ENCODE data around the gene PRKCQ. TPM values are rescaled to one million over a fixed set of nuclear protein-coding genes. Genes with fewer than 3 reads are reported as not detected.

Gene PRKCQ
- total RNA-seq, 1 experiment from 2014 or later = 0.73 TPM

DNA sequence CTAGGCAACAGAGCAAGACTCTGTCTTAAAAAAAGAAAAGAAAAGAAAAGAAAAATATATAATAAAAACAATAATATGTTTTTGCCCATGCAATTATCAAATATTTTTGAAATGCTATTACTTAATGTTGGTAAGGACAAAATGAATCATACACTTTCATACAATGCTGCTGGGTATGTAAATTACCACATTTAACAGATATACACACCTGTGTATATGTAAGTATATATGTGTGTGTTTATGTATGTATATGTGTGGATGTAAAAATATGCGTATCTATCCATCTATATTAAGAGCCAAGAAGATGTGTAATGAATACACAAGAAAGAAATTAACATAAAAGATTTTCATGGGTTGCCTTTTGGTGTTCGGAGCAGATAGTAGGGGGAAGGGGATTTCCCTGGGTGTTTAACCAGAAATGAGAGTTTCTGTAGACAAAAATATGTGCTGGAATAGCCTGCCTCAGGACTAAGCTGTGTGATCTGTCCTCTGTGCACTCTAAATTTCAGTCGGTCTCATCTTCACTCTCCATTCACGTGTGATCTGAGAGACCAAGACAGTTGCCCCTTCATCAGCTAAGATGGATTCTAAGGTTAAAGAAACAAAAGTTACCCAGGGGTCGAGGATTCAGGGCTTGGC is 61.2 kb downstream of the PRKCQ start:
- no peak overlapping the region for H3K4me3 Mint-ChIP-seq (ENCODE audit: low read depth, unreplicated experiment)
- no peaks in the 10 kb centered on the region for H3K9me3 Mint-ChIP-seq (ENCODE audit: low read depth, unreplicated experiment)
- no peak for DNase-seq
- H3K27ac Mint-ChIP-seq (ENCODE audit: unreplicated experiment) = no peak overlapping the region
- intact Hi-C loops (cut with micrococcal nuclease; ENCODE audit: unreplicated experiment) = no loop called here
- BruUV-seq (replicated peaks) = no TSS peak
- no peaks in the 10 kb centered on the region for H3K4me1 Mint-ChIP-seq (ENCODE audit: low read depth, unreplicated experiment)
- H3K27me3 Mint-ChIP-seq (ENCODE audit: unreplicated experiment) = peaks cover 79% of the 10 kb centered on the region
- CTCF ChIA-PET = no interaction called here
- H3K36me3 Mint-ChIP-seq (ENCODE audit: insufficient read depth, unreplicated experiment) = no peaks in the 10 kb centered on the region
- TF ChIP-seq, protein P1, sequence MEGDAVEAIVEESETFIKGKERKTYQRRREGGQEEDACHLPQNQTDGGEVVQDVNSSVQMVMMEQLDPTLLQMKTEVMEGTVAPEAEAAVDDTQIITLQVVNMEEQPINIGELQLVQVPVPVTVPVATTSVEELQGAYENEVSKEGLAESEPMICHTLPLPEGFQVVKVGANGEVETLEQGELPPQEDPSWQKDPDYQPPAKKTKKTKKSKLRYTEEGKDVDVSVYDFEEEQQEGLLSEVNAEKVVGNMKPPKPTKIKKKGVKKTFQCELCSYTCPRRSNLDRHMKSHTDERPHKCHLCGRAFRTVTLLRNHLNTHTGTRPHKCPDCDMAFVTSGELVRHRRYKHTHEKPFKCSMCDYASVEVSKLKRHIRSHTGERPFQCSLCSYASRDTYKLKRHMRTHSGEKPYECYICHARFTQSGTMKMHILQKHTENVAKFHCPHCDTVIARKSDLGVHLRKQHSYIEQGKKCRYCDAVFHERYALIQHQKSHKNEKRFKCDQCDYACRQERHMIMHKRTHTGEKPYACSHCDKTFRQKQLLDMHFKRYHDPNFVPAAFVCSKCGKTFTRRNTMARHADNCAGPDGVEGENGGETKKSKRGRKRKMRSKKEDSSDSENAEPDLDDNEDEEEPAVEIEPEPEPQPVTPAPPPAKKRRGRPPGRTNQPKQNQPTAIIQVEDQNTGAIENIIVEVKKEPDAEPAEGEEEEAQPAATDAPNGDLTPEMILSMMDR (IDR thresholded peaks at IDR 0.05; ENCODE audit: unreplicated experiment) = no peak

DNA sequence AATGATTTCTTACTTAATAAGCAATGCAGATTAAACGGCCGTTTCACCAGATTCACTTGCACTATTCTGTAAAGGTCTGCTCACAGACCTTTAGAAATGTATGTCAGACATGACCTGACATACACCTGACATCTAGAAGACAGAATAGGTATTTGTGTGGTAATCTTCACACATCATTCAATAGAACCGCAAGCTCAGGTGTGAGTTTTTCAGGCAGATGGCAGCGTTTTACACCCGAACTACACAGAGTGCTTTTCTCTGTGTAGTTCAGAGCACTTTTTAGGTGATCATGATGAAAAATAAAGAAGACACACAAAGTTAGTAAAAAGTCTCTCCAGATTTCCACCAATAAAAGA is 63.2 kb downstream of the PRKCQ start:
- no peak overlapping the region for H3K27ac Mint-ChIP-seq (ENCODE audit: unreplicated experiment)

DNA sequence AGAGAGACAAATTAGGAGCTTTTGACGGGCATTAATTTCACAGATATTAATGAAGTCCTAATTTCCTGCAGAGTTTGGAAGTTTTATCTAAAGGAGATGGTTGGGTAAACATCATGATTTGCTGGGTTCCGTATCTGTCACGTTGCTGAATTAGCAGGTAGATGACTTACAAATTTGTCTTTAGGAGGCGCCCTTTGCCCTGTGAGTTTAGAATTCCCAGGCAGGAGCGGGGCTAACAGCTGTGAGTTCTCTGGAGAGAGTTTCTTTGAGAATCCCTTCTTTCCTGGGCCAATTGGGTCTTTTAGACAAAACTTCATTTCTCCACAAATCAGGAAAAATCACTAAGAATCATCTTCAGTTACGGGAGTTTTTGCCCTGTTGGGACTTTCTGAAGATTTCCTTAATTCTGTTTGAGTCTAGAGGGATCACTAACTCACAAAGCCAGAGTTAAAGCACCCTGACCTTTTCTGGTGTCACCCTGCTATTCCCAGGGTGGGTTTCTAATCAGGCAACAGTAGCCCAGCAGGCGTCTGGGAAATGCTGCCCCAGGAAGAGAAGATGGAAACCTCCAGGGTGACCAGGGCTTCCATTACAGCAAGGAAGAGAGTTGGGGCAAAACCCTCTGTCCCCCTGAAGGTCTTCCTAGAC is 63.7 kb downstream of the PRKCQ start:
- BruUV-seq (replicated peaks) = no TSS peak
- TF ChIP-seq, protein P1 (IDR thresholded peaks at IDR 0.05; ENCODE audit: unreplicated experiment) = no peak
- peaks cover 94% of the 10 kb centered on the region for H3K27me3 Mint-ChIP-seq (ENCODE audit: unreplicated experiment)
- intact Hi-C loops (cut with micrococcal nuclease; ENCODE audit: unreplicated experiment) = no loop called here
- DNase-seq = no peak
- CTCF ChIA-PET = no interaction called here
- peaks cover 1% of the 10 kb centered on the region for H3K9me3 Mint-ChIP-seq (ENCODE audit: low read depth, unreplicated experiment)
- no peak overlapping the region for H3K27ac Mint-ChIP-seq (ENCODE audit: unreplicated experiment)
- no peaks in the 10 kb centered on the region for H3K36me3 Mint-ChIP-seq (ENCODE audit: insufficient read depth, unreplicated experiment)
- no peak overlapping the region for H3K4me3 Mint-ChIP-seq (ENCODE audit: low read depth, unreplicated experiment)
- H3K4me1 Mint-ChIP-seq (ENCODE audit: low read depth, unreplicated experiment) = no peaks in the 10 kb centered on the region

More for the DNA sequence above, 63.2 kb downstream of the PRKCQ start:
- no peaks in the 10 kb centered on the region for H3K36me3 Mint-ChIP-seq (ENCODE audit: insufficient read depth, unreplicated experiment)
- intact Hi-C loops (cut with micrococcal nuclease; ENCODE audit: unreplicated experiment) = no loop called here
- no peak overlapping the region for H3K4me3 Mint-ChIP-seq (ENCODE audit: low read depth, unreplicated experiment)
- no TSS peak for BruUV-seq (replicated peaks)
- H3K27me3 Mint-ChIP-seq (ENCODE audit: unreplicated experiment) = peaks cover 92% of the 10 kb centered on the region
- CTCF ChIA-PET = no interaction called here
- no peaks in the 10 kb centered on the region for H3K9me3 Mint-ChIP-seq (ENCODE audit: low read depth, unreplicated experiment)
- no peak for DNase-seq
- TF ChIP-seq, protein P1 (IDR thresholded peaks at IDR 0.05; ENCODE audit: unreplicated experiment) = no peak
- H3K4me1 Mint-ChIP-seq (ENCODE audit: low read depth, unreplicated experiment) = no peaks in the 10 kb centered on the region

DNA sequence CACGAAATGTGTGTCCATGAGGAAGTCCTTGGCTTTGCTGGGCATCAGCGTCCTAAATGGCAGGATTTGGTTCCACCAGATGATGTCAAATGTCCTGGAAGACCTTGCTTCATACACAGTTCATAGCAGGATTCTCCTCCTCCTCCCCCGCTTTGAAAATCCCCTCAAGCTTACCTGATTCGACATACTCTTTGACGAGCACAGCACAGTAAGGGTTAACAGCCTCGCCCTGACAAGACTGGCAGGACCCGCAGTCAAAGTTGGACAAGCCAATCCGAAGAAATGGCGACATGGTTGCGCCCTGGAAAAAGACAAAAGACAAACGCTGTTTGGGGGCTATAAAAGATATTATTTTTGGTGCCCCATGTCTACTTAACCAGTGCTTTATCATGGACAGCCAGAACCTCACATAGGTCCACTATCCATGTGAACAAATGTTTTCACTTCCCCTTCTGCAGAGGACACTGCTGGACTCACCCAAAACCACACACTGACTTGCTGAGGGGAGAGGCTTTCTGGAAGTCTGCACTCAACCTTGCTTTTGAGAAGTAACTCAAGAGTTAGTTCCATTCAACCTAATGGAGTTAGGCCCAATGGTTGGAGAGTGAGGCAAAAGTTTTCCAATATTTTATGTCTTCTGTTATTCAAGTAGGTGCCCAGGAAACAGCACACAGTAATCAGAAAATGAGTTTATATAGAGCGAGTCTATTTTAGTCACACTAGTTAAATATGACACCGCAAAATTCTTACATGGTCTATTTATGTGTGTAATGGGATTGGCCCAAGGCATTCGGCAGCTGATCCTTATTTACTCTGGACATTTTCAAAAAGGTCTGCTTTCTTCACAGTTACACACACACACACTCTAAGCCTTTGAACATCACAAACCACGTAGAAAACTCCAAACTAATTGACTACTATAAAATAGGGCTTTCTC is 65.0 kb downstream of the PRKCQ start:
- no peaks in the 10 kb centered on the region for H3K36me3 Mint-ChIP-seq (ENCODE audit: insufficient read depth, unreplicated experiment)
- H3K27ac Mint-ChIP-seq (ENCODE audit: unreplicated experiment) = no peak overlapping the region
- CTCF ChIA-PET = no interaction called here
- BruUV-seq (replicated peaks) = no TSS peak
- no peak for DNase-seq
- TF ChIP-seq, protein P1 (IDR thresholded peaks at IDR 0.05; ENCODE audit: unreplicated experiment) = no peak
- H3K9me3 Mint-ChIP-seq (ENCODE audit: low read depth, unreplicated experiment) = peaks cover 3% of the 10 kb centered on the region
- H3K4me3 Mint-ChIP-seq (ENCODE audit: low read depth, unreplicated experiment) = no peak overlapping the region
- H3K27me3 Mint-ChIP-seq (ENCODE audit: unreplicated experiment) = peaks cover 93% of the 10 kb centered on the region
- intact Hi-C loops (cut with micrococcal nuclease; ENCODE audit: unreplicated experiment) = no loop called here
- H3K4me1 Mint-ChIP-seq (ENCODE audit: low read depth, unreplicated experiment) = no peaks in the 10 kb centered on the region

Data from Calu3 (cell line).